Measurements from ENCODE around the gene GRAMD1B.
"Not testable (repeated sequence)": the region's sequence is repeated elsewhere in the genome, so short reads cannot be mapped to it uniquely, and the experiment has no call there.

The GRAMD1B gene

GRCh38 chr11:123653827-123654565 lies 223.9 kb downstream of the GRAMD1B start:
- DNase-seq: no peak

DNA sequence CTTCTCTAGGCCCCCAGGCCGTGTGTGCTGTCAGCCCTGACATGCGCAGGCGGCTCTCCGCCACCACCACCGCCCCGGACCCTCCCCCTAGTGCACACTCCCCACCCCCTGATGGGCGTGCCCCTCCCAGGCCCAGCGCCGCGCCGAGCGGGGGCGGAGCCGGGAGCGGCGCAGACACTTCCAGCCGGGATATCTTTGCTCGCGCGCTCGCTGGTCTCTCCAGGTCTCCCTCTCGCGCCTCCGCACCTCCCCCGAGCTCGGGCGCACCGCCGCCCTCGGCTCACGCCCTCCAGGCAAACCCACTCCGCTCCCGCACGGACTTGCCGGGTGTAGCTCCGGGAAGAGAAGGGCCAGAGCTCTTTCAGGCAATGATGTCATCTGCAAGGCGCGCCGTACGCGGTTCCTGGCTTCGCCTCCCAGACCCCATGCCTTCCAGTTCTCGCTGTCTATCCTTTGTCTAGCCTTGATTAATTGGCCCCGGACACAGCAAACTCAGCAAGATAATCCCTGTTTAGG lies 224.6 kb downstream of the GRAMD1B start, which contains the start of gene SCN3B:
Gene SCN3B, minus strand, starts transcription at position 59 of the 516 bp plus-strand sequence. CDS start 823 bp downstream, outside the sequence.
- no peak for DNase-seq

- no peak for DNase-seq
Measured at GRCh38 chr11:123659311-123659710, 229.2 kb downstream of the GRAMD1B start.

DNA sequence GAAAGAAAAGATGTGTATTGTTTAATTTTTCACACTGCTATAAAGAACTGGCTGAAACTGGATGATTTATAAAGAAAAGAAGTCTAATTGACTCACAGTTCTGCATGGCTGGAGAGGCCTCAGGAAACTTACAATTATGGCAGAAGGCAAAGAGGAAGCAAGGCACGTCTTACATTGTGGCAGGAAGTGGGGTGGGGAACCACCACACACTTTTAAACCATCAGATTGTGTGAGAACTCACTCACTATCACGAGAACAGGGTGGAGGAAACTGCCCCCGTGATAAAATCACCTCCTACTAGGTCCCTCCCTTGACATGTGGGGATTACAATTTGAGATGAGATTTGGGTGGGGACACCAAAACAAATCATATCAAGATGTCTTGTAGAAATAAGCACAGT lies 229.9 kb downstream of the GRAMD1B start:
- DNase-seq: not testable (repeated sequence)

DNA sequence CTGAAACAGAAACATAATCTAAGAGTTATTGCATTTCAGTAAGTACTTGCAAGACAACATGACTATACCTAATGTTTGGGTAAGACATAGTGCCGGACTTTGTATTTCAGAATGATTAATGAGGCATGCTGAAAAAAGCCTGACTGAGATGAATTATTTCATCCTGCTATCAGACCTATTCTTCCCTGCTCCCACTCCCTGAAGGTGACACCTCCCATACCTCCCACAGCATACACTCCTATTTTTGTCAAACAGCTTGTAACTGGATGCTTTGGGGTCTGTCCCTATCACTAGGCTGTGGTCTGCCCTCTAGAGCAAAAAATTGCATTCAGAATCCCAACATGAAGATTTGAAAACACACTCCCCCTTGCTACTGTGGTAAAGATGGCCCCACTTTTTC lies 235.2 kb downstream of the GRAMD1B start:
- no peak for DNase-seq

DNA sequence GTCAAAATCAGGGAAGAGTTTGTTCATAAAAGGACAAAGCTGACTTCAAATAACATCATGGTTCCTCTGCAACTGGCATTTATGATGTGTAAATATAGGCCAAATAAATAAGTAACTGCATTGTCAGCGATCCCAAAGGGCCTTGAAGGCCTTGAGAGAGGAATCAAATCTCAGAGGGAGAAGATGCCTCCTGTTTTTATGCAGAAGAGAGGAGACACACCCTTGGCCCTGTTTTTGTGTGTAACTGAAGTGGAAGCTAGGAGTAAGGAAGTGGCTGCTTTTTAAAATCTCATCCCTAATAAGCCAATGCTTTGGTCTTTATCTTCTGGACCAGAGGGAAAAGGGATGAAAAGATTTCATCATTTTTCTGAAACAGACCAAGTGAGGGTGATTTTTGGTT lies 240.0 kb downstream of the GRAMD1B start:
- no peak for DNase-seq

DNA sequence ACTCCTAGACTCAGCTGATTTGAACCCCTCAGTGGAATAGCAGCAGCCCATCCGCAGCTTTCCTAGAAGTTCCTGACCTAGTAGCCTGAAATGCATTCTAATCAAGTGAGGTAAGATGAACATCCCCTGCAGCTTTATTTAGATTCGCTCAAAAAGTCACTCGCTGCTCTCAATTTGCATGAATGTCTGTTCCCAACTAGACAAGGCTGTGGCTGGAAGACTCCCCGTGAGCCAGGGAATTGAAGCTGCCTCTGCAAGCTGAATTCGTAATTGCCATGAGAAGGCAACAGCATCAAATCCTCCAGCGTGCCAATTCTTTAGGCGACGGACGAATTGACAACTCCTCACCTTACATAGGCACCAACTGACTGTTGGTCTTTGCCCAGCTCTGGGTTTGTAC lies 241.5 kb downstream of the GRAMD1B start:
- DNase-seq: no peak

DNA sequence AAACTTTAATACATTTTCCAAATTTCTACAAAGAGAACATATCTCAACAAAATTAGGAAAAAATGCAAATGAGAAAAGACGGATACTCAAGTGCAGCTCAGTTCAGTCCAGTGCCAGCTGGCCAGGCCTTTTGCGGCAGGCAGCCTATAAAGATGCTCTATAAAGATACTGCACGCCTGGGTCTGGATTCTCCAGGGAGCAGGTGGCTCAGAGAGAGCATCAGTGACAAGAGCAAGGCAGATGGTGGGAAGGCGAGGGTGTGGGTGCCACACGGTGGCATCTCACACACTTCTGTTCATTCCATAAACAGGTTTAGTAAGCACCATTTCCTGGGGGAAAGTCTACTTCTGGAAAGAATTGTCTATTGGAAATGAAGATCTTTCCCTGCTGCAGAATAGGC lies 242.5 kb downstream of the GRAMD1B start:
- no peak for DNase-seq

- no peak for DNase-seq
Measured at GRCh38 chr11:123674297-123674696, 244.2 kb downstream of the GRAMD1B start.
